Esophagus squamous epithelium (tissue), 5 donors: Measurements from ENCODE around the gene PARL. TPM values are rescaled to one million over a fixed set of nuclear protein-coding genes. Genes with fewer than 3 reads are reported as not detected.

ENCODE experiments used
- DNase-seq: peaks from one replicate; lab custom pipeline; 2025; lab: John Stamatoyannopoulos, UW
- H3K27ac ChIP-seq, 4 donors: fragments of 200-600 bp; sonication (generic); one replicate each; pipeline ENCODE4 v1.5.1; 2016 to 2019; ENCODE audit warnings: mild to moderate bottlenecking in 1 of 4
- H3K27me3 ChIP-seq, 4 donors: fragments of 200-600 bp; sonication (generic); 1 replicate in 3 of 4; 2 replicates in 1 of 4; pipeline versions ENCODE4 v1.5.1 to v1.6.0; 2017 to 2021; ENCODE audit warnings: antibody characterized with exemption in 1 of 4
- H3K36me3 ChIP-seq, 3 donors: fragments of 200-600 bp; sonication (generic); one replicate each; pipeline ENCODE4 v1.5.1; 2016 to 2019
- H3K4me1 ChIP-seq, 3 donors: fragments of 200-600 bp; sonication (generic); one replicate each; pipeline ENCODE4 v1.5.1; 2017 to 2019
- H3K4me3 ChIP-seq, 4 donors: fragments of 200-600 bp; sonication (generic); 1 replicate in 3 of 4; 2 replicates in 1 of 4; pipeline ENCODE4 v1.5.1; 2016 to 2019; ENCODE audit warnings: mild to moderate bottlenecking in 2 of 4, moderate library complexity in 1 of 4
- H3K9me3 ChIP-seq, 3 donors: fragments of 200-600 bp; sonication (generic); one replicate each; pipeline ENCODE4 v1.5.1; 2016 to 2019
- CTCF ChIP-seq, 6 experiments: fragments of 450-650 bp in 4 of 6; fragments of 200-600 bp in 2 of 6; sonication (generic) in 2 of 6; IDR thresholded peaks; one replicate each; pipeline ENCODE4 v1.5.1; 2016 to 2019; ENCODE audit warnings: antibody characterized with exemption in 6 of 6, mild to moderate bottlenecking in 4 of 6, moderate library complexity in 4 of 6
- POLR2A ChIP-seq, 4 donors: fragments of 450-650 bp; IDR thresholded peaks; one replicate each; pipeline ENCODE4 v1.6.1; 2017; ENCODE audit warnings: antibody characterized with exemption in 4 of 4, mild to moderate bottlenecking in 4 of 4, moderate library complexity in 3 of 4
- WGBS, 2 donors: methylation state at CpG; one replicate each; pipeline ENCODE4 v1.1.5; 2018; 5-methylcytosine and 5-hydroxymethylcytosine counted together
- intact Hi-C: fragments of 100-400 bp; cut with DNase I; formaldehyde crosslinking; loops from one replicate; pipeline ENCODE4 v1.15.0; 2022
- total RNA-seq, 4 donors: library from RNA; depleted of rRNA; stranded (reverse); fragments of >200 nt; gene quantifications; one replicate each; pipeline ENCODE4 v1.1.0, GENCODE V29; 2016
- donor health status: DM: yes; HTN: yes; CAD: no.

Gene PARL
- total RNA-seq, 4 donors from 2014 or later: 23.3 to 45.0 (median 39.7) TPM

GRCh38 chr3:183924956-183925355, 40.3 kb upstream of the PARL start:
- Histone ChIP-seq H3K4me3 (no peak overlapping the region), H3K27me3 (no peaks in the 10 kb centered on the region), H3K27ac (peak overlapping the region; percentile 81 to 91 (median 86)), H3K36me3 (peaks cover 7 to 95% (median 23%) of the 10 kb centered on the region in 3 donors), H3K9me3 (no peaks in the 10 kb centered on the region), H3K4me1 (peaks cover 4 to 31% (median 14%) of the 10 kb centered on the region in 3 donors)
- WGBS, 2 donors: 38 to 64% methylated on average over 7 of the region's 7 CpGs
- TF ChIP-seq POLR2A (IDR thresholded peaks at IDR 0.05) (no peak), CTCF (IDR thresholded peaks at IDR 0.05) (no peak)
- DNase-seq: no peak
- intact Hi-C loops: no loop called here

GRCh38 chr3:183924543-183924942, 39.9 kb upstream of the PARL start:
- no peaks in the 10 kb centered on the region for H3K27me3 ChIP-seq
- H3K4me1 ChIP-seq: peaks cover 4 to 31% (median 14%) of the 10 kb centered on the region in 3 donors
- no peak overlapping the region for H3K4me3 ChIP-seq
- DNase-seq: no peak
- H3K27ac ChIP-seq: peak overlapping the region; percentile 81 to 91 (median 86)
- 47 to 83% methylated on average over 3 of the region's 3 CpGs for WGBS, 2 donors
- no peaks in the 10 kb centered on the region for H3K9me3 ChIP-seq
- no peak for TF ChIP-seq CTCF (IDR thresholded peaks at IDR 0.05)
- TF ChIP-seq POLR2A (IDR thresholded peaks at IDR 0.05): no peak
- intact Hi-C loops: no loop called here
- peaks cover 8 to 95% (median 28%) of the 10 kb centered on the region in 3 donors for H3K36me3 ChIP-seq

GRCh38 chr3:183922421-183922820, 37.7 kb upstream of the PARL start:
- Histone ChIP-seq H3K4me1 (peaks cover 4 to 36% (median 14%) of the 10 kb centered on the region in 3 donors), H3K36me3 (peaks cover 8 to 77% (median 28%) of the 10 kb centered on the region in 3 donors), H3K9me3 (no peaks in the 10 kb centered on the region), H3K27ac (no peak overlapping the region), H3K27me3 (no peaks in the 10 kb centered on the region), H3K4me3 (no peak overlapping the region)
- WGBS, 2 donors: 96 to 100% methylated on average over 4 of the region's 4 CpGs
- intact Hi-C loops: no loop called here
- no peak for DNase-seq
- TF ChIP-seq CTCF (IDR thresholded peaks at IDR 0.05) (no peak), POLR2A (IDR thresholded peaks at IDR 0.05) (no peak)

GRCh38 chr3:183921096-183921495, 36.4 kb upstream of the PARL start:
- H3K27ac ChIP-seq: no peak overlapping the region
- no peak overlapping the region for H3K4me3 ChIP-seq
- H3K4me1 ChIP-seq: peaks cover 4 to 34% (median 14%) of the 10 kb centered on the region in 3 donors
- no peaks in the 10 kb centered on the region for H3K27me3 ChIP-seq
- no peak for DNase-seq
- 93 to 95% methylated on average over 10 to 15 of the region's 15 CpGs for WGBS, 2 donors
- intact Hi-C loops: no loop called here
- peaks cover 8 to 63% (median 28%) of the 10 kb centered on the region in 3 donors for H3K36me3 ChIP-seq
- TF ChIP-seq POLR2A (IDR thresholded peaks at IDR 0.05) (no peak), CTCF (IDR thresholded peaks at IDR 0.05) (no peak)
- no peaks in the 10 kb centered on the region for H3K9me3 ChIP-seq

- Histone ChIP-seq H3K27me3 (no peaks in the 10 kb centered on the region), H3K9me3 (no peaks in the 10 kb centered on the region), H3K27ac (no peak overlapping the region), H3K36me3 (peaks cover 8 to 60% (median 28%) of the 10 kb centered on the region in 3 donors), H3K4me3 (no peak overlapping the region), H3K4me1 (peaks cover 3 to 32% (median 14%) of the 10 kb centered on the region in 3 donors)
- intact Hi-C loops: no loop called here
- DNase-seq: no peak
- WGBS, 2 donors: 88 to 89% methylated on average over 14 of the region's 14 CpGs
- TF ChIP-seq CTCF (IDR thresholded peaks at IDR 0.05) (no peak), POLR2A (IDR thresholded peaks at IDR 0.05) (no peak)
These were observed 35.7 kb upstream of the PARL start for GRCh38 chr3:183920416-183920815.
